ENCODE measurements around the gene ASCC3. TPM values are rescaled to one million over a fixed set of nuclear protein-coding genes. Genes with fewer than 3 reads are reported as not detected.

The ASCC3 gene
- total and polyA plus RNA-seq, 2 of the 4 experiments (the other 2 are of a cell fraction), result 25.8 to 104 TPM

GRCh38 chr6:100614386-100614785 lies 266.7 kb downstream of the ASCC3 start:
- Histone ChIP-seq H4K5ac (ENCODE audit: low read depth, low read length) (no peak overlapping the region), H2AK5ac (ENCODE audit: low read depth, low read length) (no peak overlapping the region), H4K91ac (ENCODE audit: insufficient read depth, low read depth, low read length) (no peak overlapping the region), H3K56ac (ENCODE audit: extremely low read depth, insufficient read depth, low read length) (no peak overlapping the region), H3K27ac (ENCODE audit: insufficient read depth, low read length) (no peak overlapping the region), H4K20me1 (ENCODE audit: insufficient read depth, low read length) (no peaks in the 10 kb centered on the region), H3K14ac (replicated peaks; ENCODE audit: low read depth, low read length) (no peak overlapping the region), H3K18ac (ENCODE audit: low read depth, low read length) (no peak overlapping the region), H3K27me3 (ENCODE audit: control insufficient read depth, insufficient read depth, low read length) (no peaks in the 10 kb centered on the region), H2AK9ac (replicated peaks; ENCODE audit: low read depth, low read length, poor library complexity) (no peak overlapping the region), H2BK5ac (ENCODE audit: low read depth, low read length, poor library complexity, severe bottlenecking) (no peak overlapping the region), H3K4me3 (ENCODE audit: insufficient read depth, low read depth, low read length) (no peak overlapping the region), H3K23ac (ENCODE audit: low read depth, low read length) (no peak overlapping the region), H3K9me3 (ENCODE audit: control insufficient read depth, insufficient read depth, low read length) (no peaks in the 10 kb centered on the region), H2BK120ac (ENCODE audit: low read depth, low read length) (no peak overlapping the region), H3K4ac (ENCODE audit: low read depth, low read length) (no peak overlapping the region), H3K79me1 (ENCODE audit: low read depth in 1 of 2, low read length in 2 of 2) (peaks cover 0 to 12% of the 10 kb centered on the region in 2 experiments; a peak in 3 of 4 replicates), H2BK15ac (ENCODE audit: low read depth, low read length) (no peak overlapping the region), H3K4me2 (ENCODE audit: low read depth, low read length) (no peak overlapping the region), H3K36me3 (ENCODE audit: control insufficient read depth, insufficient read depth, low read length) (peaks cover 5% of the 10 kb centered on the region), H2BK20ac (ENCODE audit: low read depth, low read length) (no peak overlapping the region), H4K8ac (ENCODE audit: low read depth in 2 of 2, low read length in 2 of 2) (no peak overlapping the region), H3K4me1 (ENCODE audit: control insufficient read depth, insufficient read depth, low read length) (peaks cover 3% of the 10 kb centered on the region; the same call in 1 of the 2 replicates), H2AFZ (replicated peaks; ENCODE audit: low read length, poor library complexity) (no peak overlapping the region), H3K9ac (ENCODE audit: low read depth, low read length) (no peak overlapping the region), H3K9me1 (ENCODE audit: insufficient read depth, low read length) (peaks cover 3% of the 10 kb centered on the region; the same call in 1 of the 2 replicates)
- ATAC-seq (ENCODE audit: low read depth), result no peak
- ChIA-PET POLR2A (ENCODE audit: unreplicated experiment) (no interaction called here), CTCF (no interaction called here)
- intact Hi-C loops (cut with micrococcal nuclease) (no loop called here), in situ Hi-C loops (cut with MboI; ENCODE audit: low sequenced_read_pairs) (no loop called here), dilution Hi-C loops (cut with HindIII; ENCODE audit: low sequenced_read_pairs, unreplicated experiment) (no loop called here)
- TF ChIP-seq FOS (IDR thresholded peaks at IDR 0.05; ENCODE audit: low read depth, low read length), result no peak
- TF ChIP-seq RAD21 (IDR thresholded peaks at IDR 0.05; ENCODE audit: low read length), result no peak
- TF ChIP-seq CTCF (conservative IDR thresholded peaks at IDR 0.05; ENCODE audit: low read depth, low read length), result no peak
- TF ChIP-seq MAFK (IDR thresholded peaks at IDR 0.05; ENCODE audit: low read depth, low read length), result no peak
- TF ChIP-seq BHLHE40 (IDR thresholded peaks at IDR 0.05; ENCODE audit: low read depth, low read length), result no peak
- no peak for TF ChIP-seq SMC3 (IDR thresholded peaks at IDR 0.05; ENCODE audit: low read depth, low read length)
- TF ChIP-seq USF2 (IDR thresholded peaks at IDR 0.05; ENCODE audit: low read depth, low read length), result no peak
- no peak for TF ChIP-seq RFX5 (IDR thresholded peaks at IDR 0.05; ENCODE audit: low read depth, low read length)
- TF ChIP-seq MAZ (IDR thresholded peaks at IDR 0.05; ENCODE audit: borderline replicate concordance, low read depth, low read length), result no peak
- TF ChIP-seq ELK1 (IDR thresholded peaks at IDR 0.05; ENCODE audit: borderline replicate concordance, low read depth, low read length), result no peak
- no peak for TF ChIP-seq MXI1 (IDR thresholded peaks at IDR 0.05; ENCODE audit: borderline replicate concordance, low read depth, low read length)
- TF ChIP-seq POLR2A (IDR thresholded peaks at IDR 0.05; ENCODE audit: low read depth, low read length), result no peak
- TF ChIP-seq NFE2L2 (IDR thresholded peaks at IDR 0.05; ENCODE audit: low read depth, low read length), result no peak
- TF ChIP-seq CEBPB (IDR thresholded peaks at IDR 0.05; ENCODE audit: low read depth, low read length), result no peak
- no peak for TF ChIP-seq RCOR1 (IDR thresholded peaks at IDR 0.05; ENCODE audit: insufficient replicate concordance, low read length)
- TF ChIP-seq CHD1 (IDR thresholded peaks at IDR 0.05; ENCODE audit: low read depth, low read length), result no peak
- no TSS peak for BruUV-seq (replicated peaks)
- no CpG with 5 or more reads among the region's 4 CpGs for WGBS, 2 experiments (ENCODE audit: extremely low coverage in 2 of 2, insufficient read length in 1 of 2)
- no peak for DNase-seq
